ENCODE results near the gene SORCS1.
"Not testable (repeated sequence)": the region's sequence is repeated elsewhere in the genome, so short reads cannot be mapped to it uniquely, and the experiment has no call there.

The SORCS1 gene

GRCh38 chr10:107028236-107028635 lies 136.3 kb downstream of the SORCS1 start:
- H3K4me3 ChIP-seq: no peak overlapping the region
- H3K36me3 ChIP-seq (ENCODE audit: insufficient read depth, low read length): no peaks in the 10 kb centered on the region
- TF ChIP-seq EZH2 (IDR thresholded peaks at IDR 0.05) (no peak), FOXP2 (optimal IDR thresholded peaks at IDR 0.05; ENCODE audit: control extremely low read depth, extremely low read length, insufficient read depth) (no peak), POLR2AphosphoS5 (IDR thresholded peaks at IDR 0.05; ENCODE audit: borderline replicate concordance, low read depth, low read length) (no peak)
- H3K9ac ChIP-seq (ENCODE audit: insufficient read length): no peak overlapping the region
- H3K9me3 ChIP-seq (ENCODE audit: low read depth, low read length): no peaks in the 10 kb centered on the region
- no peak overlapping the region for H3K27ac ChIP-seq
- DNase-seq (ENCODE audit: low read depth, low spot score): no peak

DNA sequence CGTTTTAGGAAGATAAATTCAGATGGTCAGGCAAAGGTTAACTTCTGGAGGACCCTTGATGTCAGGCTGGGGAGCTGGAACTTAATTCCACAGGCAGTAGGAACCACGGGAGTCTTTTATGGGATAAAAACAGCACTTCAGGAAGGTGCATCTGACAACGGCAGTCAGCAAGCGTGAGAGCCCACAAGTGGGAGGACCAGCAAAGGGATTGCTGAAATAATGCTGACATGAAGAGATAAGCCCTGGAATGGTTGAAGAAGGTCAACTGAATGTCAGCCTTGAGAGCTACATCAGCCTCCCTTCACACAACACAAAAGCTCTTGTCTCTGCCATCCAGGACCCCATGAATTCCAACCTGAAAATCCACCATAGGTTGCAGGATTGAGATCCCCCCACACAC lies 138.8 kb downstream of the SORCS1 start:
- DNase-seq (ENCODE audit: low read depth, low spot score): no peak
- H3K9ac ChIP-seq (ENCODE audit: insufficient read length): no peak overlapping the region
- H3K9me3 ChIP-seq (ENCODE audit: low read depth, low read length): no peaks in the 10 kb centered on the region
- TF ChIP-seq EZH2 (IDR thresholded peaks at IDR 0.05) (no peak), FOXP2 (optimal IDR thresholded peaks at IDR 0.05; ENCODE audit: control extremely low read depth, extremely low read length, insufficient read depth) (no peak), POLR2AphosphoS5 (IDR thresholded peaks at IDR 0.05; ENCODE audit: borderline replicate concordance, low read depth, low read length) (no peak)
- no peak overlapping the region for H3K27ac ChIP-seq
- H3K4me3 ChIP-seq: no peak overlapping the region
- no peaks in the 10 kb centered on the region for H3K36me3 ChIP-seq (ENCODE audit: insufficient read depth, low read length)

- H3K27ac ChIP-seq; H3K9me3 ChIP-seq (ENCODE audit: low read depth, low read length); H3K4me3 ChIP-seq; DNase-seq (ENCODE audit: low read depth, low spot score); H3K9ac ChIP-seq (ENCODE audit: insufficient read length); H3K36me3 ChIP-seq (ENCODE audit: insufficient read depth, low read length): not testable (repeated sequence)
These were observed 140.5 kb downstream of the SORCS1 start for GRCh38 chr10:107024033-107024432.

DNA sequence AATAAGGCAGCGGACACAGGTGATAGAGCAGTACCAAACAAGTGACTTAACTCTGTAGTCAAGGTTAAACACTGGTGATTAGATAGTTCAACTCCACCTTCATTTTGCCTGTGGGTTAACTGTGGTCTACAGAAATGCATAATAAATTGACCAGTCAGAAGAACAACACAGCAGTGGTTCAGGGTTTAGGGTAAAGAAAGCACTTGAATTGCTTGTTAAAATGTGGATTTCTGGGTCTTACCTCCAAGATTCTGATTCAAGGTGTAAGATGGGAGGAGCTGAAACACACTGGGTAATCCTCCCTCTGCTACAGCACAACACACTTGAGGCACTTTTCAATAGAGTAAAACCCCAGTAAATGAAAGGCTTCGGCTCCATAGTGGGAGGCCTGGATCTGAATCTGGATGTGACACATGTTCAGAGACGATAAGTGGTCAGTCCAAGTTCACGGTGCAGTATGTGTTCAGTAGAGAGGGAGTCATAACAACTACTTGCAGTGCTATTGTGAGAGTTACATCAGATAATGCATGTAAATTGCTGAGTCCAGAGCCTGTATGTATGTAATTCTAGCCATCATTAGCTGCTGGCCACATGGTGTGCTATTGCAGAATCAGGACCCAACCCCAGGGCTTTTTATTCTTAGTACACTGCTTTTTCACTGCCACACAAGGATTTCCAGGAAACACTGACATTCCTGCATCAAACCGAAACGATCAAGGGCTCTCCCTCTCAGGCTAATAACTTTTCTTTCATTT lies 141.7 kb downstream of the SORCS1 start:
- no peak overlapping the region for H3K9ac ChIP-seq (ENCODE audit: insufficient read length)
- no peaks in the 10 kb centered on the region for H3K36me3 ChIP-seq (ENCODE audit: insufficient read depth, low read length)
- H3K27ac ChIP-seq: no peak overlapping the region
- no peaks in the 10 kb centered on the region for H3K9me3 ChIP-seq (ENCODE audit: low read depth, low read length)
- no peak for DNase-seq (ENCODE audit: low read depth, low spot score)
- TF ChIP-seq EZH2 (IDR thresholded peaks at IDR 0.05) (no peak), POLR2AphosphoS5 (IDR thresholded peaks at IDR 0.05; ENCODE audit: borderline replicate concordance, low read depth, low read length) (no peak), FOXP2 (optimal IDR thresholded peaks at IDR 0.05; ENCODE audit: control extremely low read depth, extremely low read length, insufficient read depth) (no peak)
- H3K4me3 ChIP-seq: no peak overlapping the region

DNA sequence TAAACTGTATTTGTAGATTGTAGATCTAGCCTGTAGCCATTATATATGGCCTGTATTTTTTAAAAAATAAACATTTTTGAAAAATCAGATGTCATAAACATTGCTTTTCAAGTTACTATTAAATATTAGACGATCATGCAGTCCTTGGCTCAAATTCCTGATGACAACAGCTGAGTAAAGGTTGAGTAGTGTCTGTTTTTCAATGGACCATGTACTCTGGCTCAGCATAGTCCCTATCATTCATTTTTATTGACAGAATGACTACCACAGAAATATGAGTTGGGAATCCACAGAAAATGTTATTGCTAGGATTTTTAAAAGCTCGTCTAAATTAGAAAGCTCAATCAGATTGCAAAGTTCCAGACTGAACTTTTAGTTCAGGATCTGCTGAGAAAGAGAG lies 145.4 kb downstream of the SORCS1 start:
- TF ChIP-seq POLR2AphosphoS5 (IDR thresholded peaks at IDR 0.05; ENCODE audit: borderline replicate concordance, low read depth, low read length) (no peak), EZH2 (IDR thresholded peaks at IDR 0.05) (no peak), FOXP2 (optimal IDR thresholded peaks at IDR 0.05; ENCODE audit: control extremely low read depth, extremely low read length, insufficient read depth) (no peak)
- no peak overlapping the region for H3K4me3 ChIP-seq
- DNase-seq (ENCODE audit: low read depth, low spot score): no peak
- no peak overlapping the region for H3K27ac ChIP-seq
- H3K9me3 ChIP-seq (ENCODE audit: low read depth, low read length): no peaks in the 10 kb centered on the region
- H3K9ac ChIP-seq (ENCODE audit: insufficient read length): no peak overlapping the region
- no peaks in the 10 kb centered on the region for H3K36me3 ChIP-seq (ENCODE audit: insufficient read depth, low read length)

DNA sequence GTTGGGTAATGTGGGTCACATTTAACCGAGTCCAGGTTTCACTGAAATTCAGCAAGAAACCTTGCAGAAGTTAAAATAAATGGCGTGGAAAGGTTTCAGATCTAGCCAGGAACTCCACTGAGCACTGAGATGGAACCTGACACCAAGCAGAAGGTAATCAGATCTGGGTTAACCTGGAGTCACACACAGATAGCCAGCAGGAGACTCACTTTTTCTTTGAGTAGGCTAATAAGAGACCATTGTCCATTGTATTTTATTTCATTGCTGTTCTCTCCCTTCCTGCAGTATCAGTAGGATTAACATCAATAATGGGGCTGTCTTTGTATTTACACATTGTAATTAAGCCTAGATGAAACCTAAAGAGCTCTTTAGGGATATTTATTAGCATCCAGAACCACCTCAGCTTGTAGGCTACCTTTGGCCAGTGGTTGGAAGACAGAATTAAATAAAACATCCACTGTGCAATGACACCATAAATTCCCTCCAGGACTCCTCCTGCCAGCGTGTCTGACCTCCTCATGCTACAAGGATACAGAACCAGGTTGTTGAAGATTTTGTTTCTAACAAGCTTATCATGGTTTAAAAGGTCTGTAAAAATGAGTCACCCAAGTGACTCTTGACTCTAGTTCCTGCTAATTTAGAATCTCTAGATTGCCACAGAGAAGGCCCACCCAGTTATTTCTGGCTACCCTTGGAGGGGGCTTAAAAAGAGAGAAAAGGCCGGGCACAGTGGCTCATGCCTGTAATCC lies 151.1 kb downstream of the SORCS1 start:
- no peak for DNase-seq (ENCODE audit: low read depth, low spot score)
- Histone ChIP-seq H3K9ac (ENCODE audit: insufficient read length) (no peak overlapping the region), H3K4me3 (no peak overlapping the region), H3K36me3 (ENCODE audit: insufficient read depth, low read length) (no peaks in the 10 kb centered on the region), H3K9me3 (ENCODE audit: low read depth, low read length) (no peaks in the 10 kb centered on the region), H3K27ac (no peak overlapping the region)
- TF ChIP-seq POLR2AphosphoS5 (IDR thresholded peaks at IDR 0.05; ENCODE audit: borderline replicate concordance, low read depth, low read length) (no peak), EZH2 (IDR thresholded peaks at IDR 0.05) (no peak), FOXP2 (optimal IDR thresholded peaks at IDR 0.05; ENCODE audit: control extremely low read depth, extremely low read length, insufficient read depth) (no peak)

DNA sequence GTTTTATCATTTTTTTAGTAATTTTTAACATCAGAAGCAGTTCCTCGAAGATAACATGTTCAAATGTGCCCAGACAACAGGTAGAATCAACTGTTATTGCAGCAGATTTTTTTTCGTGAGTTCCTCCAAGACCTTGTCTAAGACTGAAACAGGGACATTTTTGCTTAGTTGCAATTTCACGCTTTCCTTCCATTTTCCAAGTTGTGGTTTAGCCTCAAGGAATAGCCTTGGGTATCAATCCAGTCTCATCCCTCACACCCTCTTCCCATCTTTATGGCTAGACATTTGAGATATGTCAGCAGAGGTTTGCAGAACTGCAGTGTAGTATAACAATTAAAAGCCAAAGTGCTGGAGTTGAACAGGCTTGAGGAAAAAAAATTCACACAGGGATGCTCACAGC lies 152.5 kb downstream of the SORCS1 start:
- Histone ChIP-seq H3K9me3 (ENCODE audit: low read depth, low read length) (no peaks in the 10 kb centered on the region), H3K27ac (no peak overlapping the region), H3K4me3 (no peak overlapping the region), H3K9ac (ENCODE audit: insufficient read length) (no peak overlapping the region), H3K36me3 (ENCODE audit: insufficient read depth, low read length) (no peaks in the 10 kb centered on the region)
- TF ChIP-seq EZH2 (IDR thresholded peaks at IDR 0.05) (no peak), POLR2AphosphoS5 (IDR thresholded peaks at IDR 0.05; ENCODE audit: borderline replicate concordance, low read depth, low read length) (no peak), FOXP2 (optimal IDR thresholded peaks at IDR 0.05; ENCODE audit: control extremely low read depth, extremely low read length, insufficient read depth) (no peak)
- DNase-seq (ENCODE audit: low read depth, low spot score): no peak

DNA sequence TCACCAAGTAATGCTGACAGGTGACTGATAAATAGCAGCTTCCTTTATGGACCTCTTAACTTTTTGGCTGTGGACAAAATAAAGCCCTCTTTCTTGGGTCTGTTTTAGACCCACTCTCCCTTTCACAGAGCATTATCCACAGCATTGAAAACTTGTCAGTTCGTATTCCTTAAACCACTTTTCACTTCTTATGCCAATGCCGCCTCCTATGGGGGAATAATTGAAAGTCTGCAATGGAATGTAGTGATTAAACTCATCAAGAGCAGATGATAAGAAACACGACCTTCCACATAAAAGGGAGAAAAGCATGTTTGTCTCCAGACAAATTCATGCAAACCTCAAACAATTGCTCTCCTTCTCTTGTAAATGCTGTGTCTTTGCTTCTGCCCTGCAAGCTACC lies 153.4 kb downstream of the SORCS1 start:
- TF ChIP-seq EZH2 (IDR thresholded peaks at IDR 0.05) (no peak), POLR2AphosphoS5 (IDR thresholded peaks at IDR 0.05; ENCODE audit: borderline replicate concordance, low read depth, low read length) (no peak), FOXP2 (optimal IDR thresholded peaks at IDR 0.05; ENCODE audit: control extremely low read depth, extremely low read length, insufficient read depth) (no peak)
- Histone ChIP-seq H3K27ac (no peak overlapping the region), H3K9ac (ENCODE audit: insufficient read length) (no peak overlapping the region), H3K4me3 (no peak overlapping the region), H3K9me3 (ENCODE audit: low read depth, low read length) (no peaks in the 10 kb centered on the region), H3K36me3 (ENCODE audit: insufficient read depth, low read length) (no peaks in the 10 kb centered on the region)
- no peak for DNase-seq (ENCODE audit: low read depth, low spot score)
